ENCODE results near the gene SND1.
"Not testable (repeated sequence)": the region's sequence is repeated elsewhere in the genome, so short reads cannot be mapped to it uniquely, and the experiment has no call there.

Gene SND1

DNA sequence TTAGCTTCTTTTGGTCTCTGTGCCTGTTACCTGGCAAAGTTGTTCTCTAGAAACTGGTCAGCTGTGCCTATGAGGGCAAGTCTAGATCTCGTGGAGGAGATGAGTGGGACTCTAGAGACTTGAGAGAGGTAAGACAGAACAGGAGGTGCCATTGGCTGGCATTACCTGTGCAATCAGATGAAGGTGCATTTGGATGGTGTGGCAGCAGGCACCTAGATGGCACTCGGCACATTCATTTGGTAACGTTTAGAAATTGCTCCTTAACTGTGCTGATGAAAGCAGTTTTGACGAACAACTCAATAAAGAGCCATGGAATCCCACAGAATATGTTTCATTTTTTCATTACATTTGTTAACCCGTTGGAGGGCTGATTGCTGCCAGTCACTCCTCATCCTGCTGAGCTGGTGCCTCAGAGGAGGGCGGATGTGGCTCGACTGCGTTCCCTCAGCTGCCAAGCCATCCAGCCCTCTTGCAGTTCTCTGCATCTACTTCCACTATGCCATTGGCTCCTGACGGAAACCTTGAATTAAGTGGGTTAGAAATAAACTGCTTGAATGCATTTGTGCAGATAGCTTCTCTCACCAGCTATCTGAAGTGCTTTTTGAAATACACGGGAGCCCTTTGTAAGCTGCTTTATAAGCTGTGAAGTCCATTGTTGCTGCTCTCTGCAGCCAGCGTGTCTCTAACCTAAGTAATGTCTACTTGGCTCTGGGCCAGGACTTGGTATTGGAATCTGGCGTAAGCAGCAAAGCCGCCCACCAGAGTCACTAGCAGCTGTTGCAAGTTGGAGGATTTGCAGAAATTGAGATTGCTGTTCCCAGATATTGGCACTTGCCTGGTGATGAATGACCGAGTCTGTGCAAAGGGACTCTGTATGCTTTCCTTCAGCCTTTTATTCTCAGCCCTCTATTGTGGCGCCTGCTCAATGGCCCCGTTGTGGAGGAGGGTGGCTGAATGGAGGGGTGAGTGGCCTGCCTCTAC lies 291.8 kb downstream of the SND1 start:
- FAIRE-seq, result no peak

DNA sequence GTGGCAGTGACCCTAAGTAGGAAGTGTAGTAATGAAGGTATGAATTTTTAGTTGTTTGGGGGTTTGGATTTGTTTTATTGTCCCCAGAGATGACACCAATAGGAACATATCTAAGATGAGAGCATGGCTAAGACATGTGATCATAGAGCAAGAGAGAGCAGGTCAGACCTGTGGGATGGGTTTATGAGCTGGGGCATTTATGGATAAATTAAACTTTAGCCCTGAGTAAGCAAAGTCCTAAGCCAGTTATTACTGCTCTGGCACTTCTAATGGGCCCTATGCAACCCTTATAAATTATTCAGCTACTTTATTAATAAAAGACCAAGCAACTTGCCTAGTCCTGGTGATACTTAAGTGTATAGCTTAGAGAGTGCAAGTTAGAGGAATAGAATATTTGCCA lies 294.1 kb downstream of the SND1 start:
- no peak for FAIRE-seq

DNA sequence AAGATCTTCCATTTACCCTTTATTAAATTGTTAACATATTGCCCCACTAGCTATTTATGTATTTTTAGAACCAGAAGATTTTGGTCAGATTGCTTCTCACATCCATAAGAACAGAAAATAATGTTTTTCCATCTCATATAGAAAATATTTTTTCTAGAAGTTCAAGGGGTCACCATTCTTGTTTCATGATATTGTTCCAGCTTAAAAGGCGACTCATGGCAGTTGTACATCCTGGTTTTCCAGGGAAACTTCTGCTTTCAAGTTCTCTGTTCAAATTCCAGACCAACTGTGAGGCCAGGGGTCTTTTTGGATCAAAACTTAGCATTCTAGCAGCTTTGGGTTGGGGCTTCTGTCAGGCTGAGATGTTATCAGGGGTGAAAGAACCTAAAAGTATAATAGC lies 294.9 kb downstream of the SND1 start:
- no peak for FAIRE-seq

DNA sequence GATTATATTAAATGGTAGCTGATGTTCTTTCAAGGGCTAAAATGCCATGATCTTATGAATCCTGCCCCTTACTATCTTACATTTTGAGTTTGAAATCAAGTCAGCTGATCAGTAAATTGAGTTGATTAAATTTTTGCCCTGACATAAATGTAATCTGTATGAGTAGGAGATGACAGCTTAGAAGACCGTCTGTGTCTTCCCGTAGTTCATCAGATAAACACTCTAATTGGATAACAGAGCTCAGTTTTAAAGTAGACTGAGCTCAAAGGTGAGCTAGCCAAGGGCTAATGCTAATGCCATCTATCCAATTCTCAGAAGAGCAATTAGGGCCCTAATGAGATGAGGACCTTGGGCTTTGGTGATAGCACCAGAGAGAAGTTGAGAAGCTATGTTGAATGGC lies 296.3 kb downstream of the SND1 start:
- no peak for FAIRE-seq

DNA sequence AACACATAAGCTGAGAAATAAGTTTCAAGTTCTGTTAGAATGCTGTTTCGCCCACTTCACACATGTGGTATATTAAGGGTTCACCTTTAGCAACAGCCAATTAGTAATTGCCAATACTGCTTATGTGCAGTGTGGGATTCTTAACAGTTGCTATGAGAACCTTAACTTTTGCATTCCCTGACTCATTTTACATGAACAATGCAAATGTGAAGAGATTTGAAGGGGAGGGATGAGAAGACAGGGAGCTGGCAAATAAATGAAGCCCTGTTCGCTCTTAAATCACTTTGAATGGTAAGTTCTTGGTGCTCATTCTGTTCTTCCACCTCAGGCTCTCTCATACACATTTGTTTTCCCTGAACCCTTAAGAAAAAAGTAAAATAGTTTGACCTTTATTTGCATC lies 296.9 kb downstream of the SND1 start:
- FAIRE-seq, result no peak

DNA sequence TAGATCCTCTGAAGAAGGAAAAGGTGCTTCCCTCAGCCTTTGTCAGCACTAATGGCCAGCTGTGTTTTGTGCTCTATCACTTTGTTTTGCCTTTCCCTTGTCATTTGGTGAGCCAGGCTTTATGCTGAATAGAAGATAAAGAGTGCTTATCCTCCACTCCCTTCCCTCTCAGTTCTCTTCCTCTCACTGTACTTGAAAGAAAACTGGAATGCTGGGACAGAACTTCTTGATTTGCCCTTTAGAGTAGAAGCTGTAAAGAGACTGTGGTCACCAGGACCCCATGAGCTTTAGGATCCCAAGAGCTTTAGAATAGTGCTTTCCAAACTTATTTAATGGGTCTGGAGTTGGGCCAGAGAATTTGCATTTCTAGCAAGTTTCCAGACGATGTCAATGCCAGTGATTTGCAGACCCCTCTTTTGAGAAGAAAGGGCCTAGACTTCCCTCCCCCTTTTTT lies 297.8 kb downstream of the SND1 start:
- no peak for FAIRE-seq

DNA sequence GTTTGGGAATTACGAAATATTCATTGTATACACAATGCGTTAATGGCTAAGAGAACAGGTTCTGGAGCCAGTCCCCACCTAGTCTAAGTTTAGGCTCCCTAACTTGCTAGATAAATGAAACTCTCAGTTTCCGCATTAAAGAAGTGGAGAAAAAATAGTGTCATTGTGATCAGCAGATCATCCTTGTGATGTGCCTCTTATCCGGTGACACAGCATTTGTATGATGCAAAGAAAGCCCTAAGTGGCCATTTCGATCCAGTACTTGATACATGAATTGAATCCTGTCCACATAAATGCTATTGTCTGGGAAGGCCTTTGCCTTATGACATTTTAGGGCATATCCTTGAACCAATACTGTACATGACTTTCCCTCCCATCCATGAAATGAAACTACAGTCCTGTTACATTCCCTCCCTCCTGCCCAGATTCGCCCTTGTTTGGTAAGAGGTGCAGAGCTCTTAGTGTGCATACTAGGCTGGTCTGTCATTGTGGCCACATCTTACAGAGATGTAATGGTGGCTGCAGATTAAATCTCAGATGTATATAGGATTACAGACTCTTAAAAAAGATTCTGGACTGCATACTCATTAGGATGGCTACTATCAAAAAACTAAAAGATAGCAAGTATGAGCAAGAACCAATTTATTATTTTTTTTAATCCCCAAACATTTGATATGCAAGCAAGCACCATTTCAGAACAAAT lies 298.4 kb downstream of the SND1 start:
- FAIRE-seq, result no peak

DNA sequence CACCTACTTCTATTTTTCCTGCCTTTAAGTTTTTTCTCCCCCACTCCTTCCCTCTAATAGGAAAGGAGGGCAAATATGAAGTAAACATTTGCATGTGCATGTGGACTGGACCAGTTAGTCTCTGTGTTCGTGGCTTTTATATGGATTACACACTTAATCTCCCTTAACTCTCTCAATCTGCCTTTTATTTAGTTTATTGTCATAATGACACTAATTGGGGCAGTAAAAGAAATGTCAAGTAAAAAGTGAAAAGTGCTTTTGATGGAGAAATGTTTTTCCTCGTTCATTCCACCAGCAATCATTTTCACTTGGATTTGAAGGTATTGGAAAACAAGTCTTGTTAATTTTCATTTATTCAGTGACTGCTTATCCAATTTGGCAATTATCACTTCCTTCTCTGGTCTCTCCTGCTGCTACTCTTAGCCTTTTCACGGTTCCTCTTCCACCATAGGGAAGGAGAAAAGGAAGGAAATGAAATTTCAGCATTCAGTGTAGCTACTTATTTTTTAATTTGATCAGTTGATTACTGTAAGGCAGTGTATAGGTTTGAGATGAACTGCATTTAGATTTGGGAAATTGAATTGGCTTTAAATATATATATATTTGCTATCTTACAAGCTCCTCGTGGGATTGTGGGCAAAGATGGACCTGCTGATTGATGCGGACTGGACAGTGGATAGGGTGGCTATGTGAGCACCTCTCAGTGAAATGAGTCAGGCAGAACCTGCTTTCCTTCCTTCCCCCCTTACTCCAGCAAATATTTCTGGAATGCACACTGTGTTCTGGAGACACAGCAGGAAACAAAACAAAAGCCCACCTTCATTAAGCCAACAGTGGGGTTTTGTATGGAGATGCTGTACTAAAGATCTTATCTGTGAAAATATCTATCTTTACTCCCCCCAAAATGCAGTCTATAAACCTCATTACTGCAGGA lies 301.7 kb downstream of the SND1 start:
- FAIRE-seq, result no peak

DNA sequence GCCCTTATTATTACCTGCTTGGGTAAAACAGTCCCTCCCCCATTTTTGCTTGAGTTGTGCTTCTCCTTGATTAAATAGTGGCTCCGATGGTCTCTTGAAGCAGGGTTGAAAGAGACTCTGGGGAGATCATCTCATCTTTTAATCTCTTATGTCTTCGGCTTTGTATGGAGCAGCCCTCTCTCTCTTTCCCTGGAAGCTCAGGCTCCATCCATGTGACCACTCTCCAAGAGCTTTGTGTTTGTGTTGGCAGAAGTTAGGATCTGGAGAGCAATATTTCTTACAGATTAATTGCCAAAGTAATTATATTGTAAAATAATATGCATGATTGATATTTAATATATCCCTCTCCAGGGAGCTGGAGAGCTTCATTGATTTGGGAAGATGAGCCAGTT lies 302.4 kb downstream of the SND1 start:
- no peak for FAIRE-seq

DNA sequence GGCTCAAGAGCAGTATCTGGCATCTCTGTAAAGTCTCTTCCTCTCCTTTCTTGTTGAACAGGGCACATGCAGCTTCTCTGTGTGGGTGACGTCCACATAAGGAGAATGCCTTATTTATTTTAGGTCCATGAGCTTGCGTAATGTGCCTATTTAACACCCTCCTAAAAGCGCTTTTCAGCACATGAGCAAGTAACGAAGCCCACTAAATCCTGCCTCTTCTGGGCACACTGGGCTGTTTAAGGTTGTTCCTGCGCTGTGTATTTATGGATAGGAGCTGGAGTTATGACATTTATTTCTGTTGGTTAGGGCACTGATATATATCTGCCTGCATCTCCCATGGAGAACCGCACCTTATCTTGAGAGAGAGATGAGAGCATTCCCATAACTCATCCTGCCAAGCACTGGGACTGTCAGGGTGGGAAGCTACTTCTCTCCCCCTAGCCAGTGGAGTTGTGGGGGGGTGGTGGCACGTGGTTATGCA lies 303.1 kb downstream of the SND1 start:
- no peak for FAIRE-seq

DNA sequence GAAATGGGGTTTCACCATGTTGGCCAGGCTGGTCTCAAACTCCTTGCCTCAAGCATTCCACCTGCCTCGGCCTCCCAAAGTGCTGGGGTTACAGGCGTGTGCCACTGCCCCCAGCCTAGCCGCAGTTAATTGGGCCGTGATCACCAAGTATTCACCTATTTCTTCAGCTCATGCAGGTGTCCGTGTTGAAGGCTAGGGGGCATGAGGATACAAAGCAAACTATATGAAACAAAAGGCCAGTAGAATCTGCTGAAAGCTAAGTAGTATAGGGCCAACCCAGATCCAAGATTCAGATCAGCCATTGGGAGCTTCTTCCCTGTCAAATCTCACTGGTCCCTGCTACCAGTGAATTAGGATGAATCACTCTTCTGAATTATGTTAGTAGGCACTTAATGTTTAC lies 305.9 kb downstream of the SND1 start:
- no peak for FAIRE-seq

DNA sequence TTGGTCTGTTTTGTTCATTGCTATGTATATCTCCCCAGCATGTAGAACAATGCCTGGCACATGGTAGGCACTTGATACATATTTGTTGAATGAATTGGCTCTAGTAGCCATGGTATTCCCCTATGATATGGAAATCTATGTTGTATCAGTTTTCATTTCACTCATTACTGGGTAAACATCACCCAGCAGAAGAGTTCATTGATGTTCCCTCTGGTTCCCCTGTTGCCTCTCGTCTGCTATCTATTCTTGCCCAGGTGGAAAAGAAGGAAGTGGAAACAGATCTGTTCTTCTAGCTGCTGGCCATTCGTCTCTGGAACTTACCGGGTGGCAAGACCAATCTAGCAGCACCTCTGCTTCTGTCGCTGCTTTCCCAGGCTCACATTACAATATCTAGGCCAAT lies 307.8 kb downstream of the SND1 start:
- FAIRE-seq, result no peak

DNA sequence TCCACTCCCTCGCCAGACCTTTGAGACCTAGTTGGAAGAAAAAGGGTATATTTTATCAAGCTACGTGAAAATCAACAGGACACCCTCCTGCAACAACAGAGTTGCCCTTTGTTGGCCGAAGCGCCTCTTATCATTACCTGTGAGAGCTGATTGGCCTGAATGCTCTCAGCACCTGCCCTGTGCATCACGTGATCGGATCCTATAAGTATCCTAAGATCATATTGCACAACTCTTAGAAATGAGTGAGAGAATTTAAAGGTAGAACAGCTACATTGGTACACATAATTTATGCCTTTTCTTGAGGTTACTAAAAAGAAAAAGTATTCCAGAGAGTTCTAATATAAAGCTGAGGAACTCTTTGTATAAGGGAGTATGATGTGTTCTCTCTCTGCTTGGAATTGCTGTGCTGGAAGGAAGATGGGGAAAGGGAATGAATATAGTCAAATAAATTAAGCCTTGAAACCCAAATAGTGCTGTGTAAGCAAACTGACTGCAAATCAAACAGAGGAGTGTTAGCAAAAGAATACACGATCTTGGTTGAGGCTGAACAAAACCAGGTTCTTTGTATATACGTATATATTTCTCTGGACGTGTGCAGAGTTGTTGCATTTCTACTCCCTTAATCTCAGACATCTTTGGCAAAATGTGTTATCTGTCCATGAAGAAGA lies 309.9 kb downstream of the SND1 start:
- FAIRE-seq, result no peak

DNA sequence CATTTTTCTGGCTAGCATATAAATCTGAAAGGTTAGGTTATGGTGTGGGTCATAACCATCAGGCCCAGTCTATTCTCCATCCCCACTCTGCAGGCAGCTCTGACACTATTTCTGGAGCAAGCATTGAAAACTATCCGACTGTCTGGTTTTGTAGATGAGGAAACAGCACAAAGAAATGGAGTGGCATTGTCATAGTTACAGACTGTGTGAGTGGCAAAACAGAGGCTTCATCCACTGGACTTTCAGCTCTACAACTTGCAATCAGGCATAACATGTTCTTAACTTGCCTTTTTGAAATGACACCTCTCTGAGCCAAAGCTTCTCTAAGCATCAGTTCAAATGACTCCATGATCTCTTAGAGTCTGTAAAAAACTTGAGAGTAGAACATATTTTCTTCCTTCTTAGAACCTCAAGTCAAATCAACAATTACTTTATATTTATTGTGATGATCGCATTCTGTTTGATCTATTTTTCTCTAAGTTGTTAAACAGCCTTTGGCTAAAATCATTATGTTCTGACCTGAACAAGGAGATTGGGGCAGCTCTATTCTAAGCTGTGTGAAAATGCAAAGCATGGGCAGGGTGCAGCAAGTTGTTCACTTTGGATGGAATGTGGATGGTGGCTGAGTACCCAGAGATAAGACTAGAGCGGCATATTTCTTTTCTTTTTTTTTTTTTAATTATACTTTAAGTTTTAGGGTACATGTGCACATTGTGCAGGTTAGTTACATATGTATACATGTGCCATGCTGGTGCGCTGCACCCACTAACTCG lies 310.8 kb downstream of the SND1 start:
- FAIRE-seq, result no peak

DNA sequence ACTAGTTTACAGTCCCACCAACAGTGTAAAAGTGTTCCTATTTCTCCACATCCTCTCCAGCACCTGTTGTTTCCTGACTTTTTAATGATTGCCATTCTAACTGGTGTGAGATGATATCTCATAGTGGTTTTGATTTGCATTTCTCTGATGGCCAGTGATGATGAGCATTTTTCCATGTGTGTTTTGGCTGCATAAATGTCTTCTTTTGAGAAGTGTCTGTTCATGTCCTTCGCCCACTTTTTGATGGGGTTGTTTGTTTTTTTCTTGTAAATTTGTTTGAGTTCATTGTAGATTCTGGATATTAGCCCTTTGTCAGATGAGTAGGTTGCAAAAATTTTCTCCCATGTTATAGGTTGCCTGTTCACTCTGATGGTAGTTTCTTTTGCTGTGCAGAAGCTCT lies 311.9 kb downstream of the SND1 start:
- FAIRE-seq, result not testable (repeated sequence)

DNA sequence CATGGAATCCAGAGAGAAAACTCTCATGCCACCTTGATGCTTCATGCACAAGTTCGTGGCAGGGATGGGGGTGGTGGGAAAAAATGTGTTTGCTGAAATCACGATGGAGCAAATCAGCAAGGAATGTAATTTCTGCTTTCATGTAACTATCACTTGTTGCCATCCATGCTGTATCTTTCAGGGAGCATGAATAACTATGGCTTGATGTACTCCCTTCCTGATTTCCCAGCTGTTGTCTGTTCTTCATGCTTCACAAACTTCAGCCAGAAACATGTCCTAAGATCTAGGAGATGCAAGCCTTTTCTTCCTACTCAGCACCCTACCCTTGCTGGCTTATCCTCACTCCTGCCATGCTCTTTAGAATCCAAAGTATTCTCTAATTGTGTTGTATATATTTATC lies 315.3 kb downstream of the SND1 start:
- no peak for FAIRE-seq

DNA sequence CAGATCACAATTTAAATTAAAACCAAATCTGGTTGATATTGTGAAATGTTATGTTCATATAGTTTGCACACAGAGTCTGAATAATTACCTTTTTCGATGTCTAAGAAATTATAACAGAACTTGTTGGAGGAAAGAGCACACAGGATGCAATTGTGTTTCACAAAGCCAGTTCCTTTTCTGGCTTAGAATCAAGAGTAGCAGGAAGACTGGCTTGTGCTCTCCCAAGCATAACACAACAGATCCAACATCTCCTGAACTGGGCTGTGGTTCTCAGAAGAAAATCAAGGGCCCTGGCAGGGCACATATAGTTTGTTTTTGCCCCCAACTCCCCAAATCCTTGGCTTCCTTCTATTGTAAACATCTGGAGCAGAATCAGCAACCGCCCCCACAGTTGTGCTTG lies 316.6 kb downstream of the SND1 start:
- FAIRE-seq, result no peak

DNA sequence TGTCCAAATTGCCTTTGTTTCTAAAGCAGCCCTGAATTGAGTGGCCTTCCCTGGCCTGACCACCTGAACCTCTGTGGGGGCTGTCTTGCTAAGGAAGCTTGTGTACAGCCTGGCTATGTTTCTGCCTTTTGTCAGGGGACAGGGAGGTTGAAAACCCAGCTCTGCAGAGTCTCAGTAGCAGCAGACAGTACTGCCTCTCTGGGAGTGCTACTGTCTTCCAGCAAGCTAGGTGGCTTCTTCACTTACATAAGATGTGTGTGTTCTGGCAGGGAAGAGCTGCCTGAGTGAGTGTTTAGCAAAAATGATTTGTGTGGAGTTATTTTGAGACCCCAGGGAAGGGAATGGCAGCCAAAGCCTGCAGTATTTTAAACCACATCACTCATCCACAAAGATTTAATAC lies 321.8 kb downstream of the SND1 start:
- no peak for FAIRE-seq

DNA sequence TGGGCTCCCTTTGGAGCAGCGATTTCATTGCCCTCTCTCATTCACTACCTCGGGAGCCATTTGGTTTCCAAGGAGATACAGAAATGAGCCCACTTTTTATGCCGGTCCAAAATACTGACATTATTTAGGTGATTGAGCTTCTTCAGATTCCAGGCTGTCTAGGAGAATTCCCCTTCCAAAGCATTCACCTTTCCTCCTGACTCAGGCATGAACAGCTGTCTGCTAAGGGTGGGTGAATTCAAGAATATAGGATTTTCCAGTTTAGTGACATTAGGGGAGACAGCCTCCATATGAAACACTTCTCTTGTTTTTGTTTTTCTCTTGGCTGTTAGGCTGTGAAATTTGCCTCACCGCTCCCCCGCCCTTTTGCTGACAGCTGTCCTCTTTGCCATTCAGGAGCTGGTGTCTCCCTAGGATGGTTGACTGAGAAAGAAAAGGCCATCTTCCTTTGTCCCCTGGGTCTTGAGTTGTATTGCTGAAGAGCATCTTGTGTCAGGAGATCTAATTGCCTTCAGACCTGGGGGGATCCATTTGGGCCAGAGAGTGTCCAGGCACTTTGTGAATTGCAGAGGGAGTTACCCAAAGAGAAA lies 322.5 kb downstream of the SND1 start:
- FAIRE-seq, result no peak

DNA sequence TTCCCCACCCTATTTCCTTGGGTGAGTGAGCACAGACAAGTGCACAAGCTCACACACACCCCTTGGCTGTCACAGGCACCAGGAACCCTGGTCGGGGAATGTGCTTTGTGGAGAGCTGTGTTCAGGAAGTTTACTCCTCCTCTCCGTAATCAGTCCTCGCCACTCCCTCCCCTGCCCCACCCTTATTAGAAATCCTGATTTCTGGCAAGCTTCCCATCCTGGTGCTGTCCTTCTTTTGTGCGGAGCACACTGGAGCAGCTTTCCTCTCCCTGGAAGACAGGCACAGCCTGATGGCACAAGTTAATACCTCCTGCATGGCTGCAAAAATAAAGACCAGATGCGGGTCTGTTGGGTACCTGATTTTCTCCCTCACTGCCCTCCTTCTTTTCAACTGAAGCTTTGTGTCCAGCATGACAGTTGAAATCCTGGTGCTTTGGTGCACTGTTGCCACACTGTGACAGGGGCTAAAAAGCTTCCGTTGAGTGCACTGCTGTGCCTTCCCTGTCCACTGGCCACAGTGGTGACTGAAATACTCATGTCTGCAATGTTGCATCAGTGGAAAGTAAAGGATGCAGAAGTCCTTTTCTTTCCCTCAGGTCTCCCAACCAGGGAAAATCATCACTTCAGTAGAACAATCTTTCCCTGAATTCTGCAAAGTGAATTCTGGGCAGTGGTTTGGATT lies 324.2 kb downstream of the SND1 start:
- no peak for FAIRE-seq

DNA sequence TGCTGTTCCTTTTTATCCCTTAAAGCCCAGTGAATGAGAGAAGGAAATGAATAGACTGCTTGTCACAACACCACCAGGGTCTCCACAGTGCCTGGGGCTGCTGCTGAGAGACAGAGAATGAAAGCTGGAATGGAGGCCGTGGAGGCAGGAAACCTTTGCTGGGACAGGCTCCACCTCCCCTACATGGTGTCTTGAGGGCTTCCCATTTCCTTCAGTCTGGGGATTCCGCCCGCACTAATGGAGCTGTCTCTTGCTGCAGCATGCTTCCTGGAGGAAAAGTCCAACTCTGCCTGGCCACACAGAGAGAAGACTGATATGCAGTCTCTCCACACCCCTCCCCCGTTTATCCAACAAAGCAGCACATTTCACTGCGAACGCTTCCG lies 324.7 kb downstream of the SND1 start:
- FAIRE-seq, result no peak
